ENCODE results near the gene MED12L.

DNA sequence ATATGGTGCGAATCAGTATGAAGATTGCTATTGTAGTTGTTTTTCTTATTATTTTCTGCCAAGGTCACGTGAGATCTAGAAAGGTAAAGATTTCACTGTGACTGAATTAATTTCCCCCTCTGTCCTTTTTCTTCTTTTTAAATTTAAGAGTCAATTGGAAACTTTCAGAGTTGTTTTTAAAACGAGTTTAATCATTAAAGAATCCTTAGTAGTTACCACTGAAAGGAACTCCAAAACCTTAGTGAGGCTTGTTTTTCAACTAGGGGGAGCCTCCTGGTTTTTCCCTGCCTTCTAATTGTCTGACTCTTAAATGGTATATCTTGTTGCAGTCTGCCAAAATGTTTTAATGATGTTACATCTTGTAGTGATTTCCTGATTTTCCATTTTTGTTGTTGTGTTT is 281.5 kb downstream of the MED12L start:
- TF ChIP-seq, protein P1, sequence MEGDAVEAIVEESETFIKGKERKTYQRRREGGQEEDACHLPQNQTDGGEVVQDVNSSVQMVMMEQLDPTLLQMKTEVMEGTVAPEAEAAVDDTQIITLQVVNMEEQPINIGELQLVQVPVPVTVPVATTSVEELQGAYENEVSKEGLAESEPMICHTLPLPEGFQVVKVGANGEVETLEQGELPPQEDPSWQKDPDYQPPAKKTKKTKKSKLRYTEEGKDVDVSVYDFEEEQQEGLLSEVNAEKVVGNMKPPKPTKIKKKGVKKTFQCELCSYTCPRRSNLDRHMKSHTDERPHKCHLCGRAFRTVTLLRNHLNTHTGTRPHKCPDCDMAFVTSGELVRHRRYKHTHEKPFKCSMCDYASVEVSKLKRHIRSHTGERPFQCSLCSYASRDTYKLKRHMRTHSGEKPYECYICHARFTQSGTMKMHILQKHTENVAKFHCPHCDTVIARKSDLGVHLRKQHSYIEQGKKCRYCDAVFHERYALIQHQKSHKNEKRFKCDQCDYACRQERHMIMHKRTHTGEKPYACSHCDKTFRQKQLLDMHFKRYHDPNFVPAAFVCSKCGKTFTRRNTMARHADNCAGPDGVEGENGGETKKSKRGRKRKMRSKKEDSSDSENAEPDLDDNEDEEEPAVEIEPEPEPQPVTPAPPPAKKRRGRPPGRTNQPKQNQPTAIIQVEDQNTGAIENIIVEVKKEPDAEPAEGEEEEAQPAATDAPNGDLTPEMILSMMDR (IDR thresholded peaks at IDR 0.05) = no peak
- no peak for TF ChIP-seq POLR2A (IDR thresholded peaks at IDR 0.05)

Measured in lower leg skin (tissue), 3 donors.